HepG2 (cell line): ENCODE data around the gene ITPK1. TPM values are rescaled to one million over a fixed set of nuclear protein-coding genes. Genes with fewer than 3 reads are reported as not detected.
A peak's percentile ranks its signal among the peaks of the same experiment; 100 is the strongest.

Source experiments
- ATAC-seq: fragments of 200-7000 bp; cut with Tn5 transposase; 3 replicates; pipeline ENCODE4 v1.9.1; 2020; ENCODE audit warnings: mild to moderate bottlenecking, moderate library complexity
- BruUV-seq: library from RNA; stranded (reverse); fragments of 400-500 nt; replicated peaks from 2 replicates; lab custom pipeline; 2021; lab: Mats Ljungman, UMichigan
- CTCF ChIA-PET: fragments of 300-600 bp; formaldehyde crosslinking; extraction: SDS; loops from one replicate; lab custom pipeline; 2021; ENCODE audit warnings: low total read pairs, inconsistent platforms, low intra/inter-chr PET ratio; lab: Yijun Ruan, JAX
- POLR2A ChIA-PET: fragments of 350-600 bp; sonication (Branson Sonifier 250); formaldehyde crosslinking; loops from one replicate; lab custom pipeline; 2020; ENCODE audit warnings: antibody characterized with exemption, inconsistent platforms; lab: Yijun Ruan, JAX
- DNase-seq: peaks from one replicate; pipeline ENCODE4 v3.0.0-alpha.2; 2015; ENCODE audit warnings: low spot score
- FAIRE-seq: peaks from 3 replicates; lab custom pipeline; 2011; peaks lifted over from hg19 to GRCh38; lab: Jason Lieb, UNC
- H2AFZ ChIP-seq: one replicate; pipeline ENCODE4 v1.6.1; 2011; ENCODE audit warnings: low read length, inconsistent platforms
- H3K27ac ChIP-seq: fragments of 300-600 bp; 3 replicates; pipeline ENCODE4 v1.8.0; 2011; ENCODE audit warnings: mixed run types, mild to moderate bottlenecking, mixed read lengths, low read length, inconsistent platforms; ENCODE audit not compliant: insufficient read depth; ENCODE audit errors: extremely low read length
- H3K27me3 ChIP-seq, 2 experiments: fragments of 200-600 bp in 1 of 2; 2 replicates in 1 of 2; 3 replicates in 1 of 2; pipeline versions ENCODE4 v1.6.0 to v1.8.0; 2011; ENCODE audit warnings: low read length in 2 of 2, mild to moderate bottlenecking in 2 of 2, moderate library complexity in 2 of 2, inconsistent platforms in 1 of 2; ENCODE audit not compliant: insufficient read depth in 2 of 2, control insufficient read depth in 1 of 2
- H3K36me3 ChIP-seq, 2 experiments: fragments of 200-600 bp in 1 of 2; replicated peaks in 1 of 2; 2 replicates in 1 of 2; 3 replicates in 1 of 2; pipeline versions ENCODE4 v1.5.1 to v1.8.0; 2011; ENCODE audit warnings: low read length in 2 of 2, inconsistent platforms in 1 of 2; ENCODE audit not compliant: insufficient read depth in 2 of 2, control insufficient read depth in 1 of 2
- H3K4me1 ChIP-seq: 2 replicates; pipeline ENCODE4 v1.5.1; 2012; ENCODE audit warnings: low read length, inconsistent platforms; ENCODE audit not compliant: insufficient read depth
- H3K4me2 ChIP-seq: 2 replicates; pipeline ENCODE4 v1.6.0; 2011; ENCODE audit warnings: low read depth, low read length, inconsistent platforms
- H3K4me3 ChIP-seq, 3 experiments: fragments of 200-600 bp in 1 of 3; sonication (generic), shearing (Covaris generic) in 1 of 3; replicated peaks in 1 of 3; 2 replicates each; pipeline ENCODE4 v1.5.1; 2011 to 2016; ENCODE audit warnings: low read length in 3 of 3, inconsistent platforms in 2 of 3, low read depth in 2 of 3, mild to moderate bottlenecking in 2 of 3, control low read depth in 1 of 3, mixed read lengths in 1 of 3; ENCODE audit not compliant: insufficient read depth in 1 of 3
- H3K79me2 ChIP-seq: one replicate; pipeline ENCODE4 v1.6.1; 2011; ENCODE audit warnings: low read length, inconsistent platforms; ENCODE audit not compliant: insufficient read depth
- H3K9ac ChIP-seq: 2 replicates; pipeline ENCODE4 v1.6.0; 2011; ENCODE audit warnings: mild to moderate bottlenecking, low read depth, low read length, inconsistent platforms; ENCODE audit not compliant: insufficient read depth
- H3K9me3 ChIP-seq: 2 replicates; pipeline ENCODE4 v1.5.1; 2012; ENCODE audit warnings: mild to moderate bottlenecking, low read length
- H4K20me1 ChIP-seq: 2 replicates; pipeline ENCODE4 v1.6.0; 2011; ENCODE audit warnings: inconsistent platforms, mild to moderate bottlenecking, low read length, moderate library complexity; ENCODE audit not compliant: insufficient read depth
- DDIT3 ChIP-seq: sonication (generic); formaldehyde crosslinking; IDR thresholded peaks from 2 replicates; pipeline ENCODE4 v1.4.0; 2020; ENCODE audit warnings: mild to moderate bottlenecking, missing genetic modification reagents
- HOXA9 ChIP-seq: sonication (generic); formaldehyde crosslinking; IDR thresholded peaks from 2 replicates; pipeline ENCODE4 v1.8.1; 2022; ENCODE audit warnings: missing genetic modification reagents, mild to moderate bottlenecking, moderate library complexity, borderline replicate concordance
- KLF15 ChIP-seq: sonication (generic); formaldehyde crosslinking; IDR thresholded peaks from 2 replicates; pipeline ENCODE4 v1.8.1; 2023; ENCODE audit warnings: borderline replicate concordance, mild to moderate bottlenecking, inconsistent platforms, missing genetic modification reagents, mixed read lengths
- MAX ChIP-seq: IDR thresholded peaks from 2 replicates; pipeline ENCODE4 v1.6.1; 2012; ENCODE audit warnings: inconsistent platforms
- PHB2 ChIP-seq: fragments of 450-650 bp; IDR thresholded peaks from 2 replicates; pipeline ENCODE4 v1.6.1; 2018; ENCODE audit not compliant: partially characterized antibody
- POLR2A ChIP-seq, 2 experiments: IDR thresholded peaks; 2 replicates each; pipeline ENCODE4 v1.6.1; 2011; ENCODE audit warnings: low read depth in 2 of 2, low read length in 2 of 2, mild to moderate bottlenecking in 1 of 2, moderate library complexity in 1 of 2; ENCODE audit not compliant: insufficient read depth in 1 of 2
- RFXAP ChIP-seq: sonication (generic); formaldehyde crosslinking; IDR thresholded peaks from 2 replicates; pipeline ENCODE4 v1.4.0; 2020; ENCODE audit warnings: missing genetic modification reagents, borderline replicate concordance
- TFAP4 ChIP-seq: sonication (generic); IDR thresholded peaks from 2 replicates; pipeline ENCODE4 v1.6.1; 2016; ENCODE audit warnings: low read depth, borderline replicate concordance
- ZNF207 ChIP-seq: fragments of 450-650 bp; IDR thresholded peaks from 2 replicates; pipeline ENCODE4 v1.6.1; 2016; ENCODE audit warnings: antibody characterized with exemption, borderline replicate concordance
- ZNF253 ChIP-seq: sonication (generic); formaldehyde crosslinking; IDR thresholded peaks from 2 replicates; pipeline ENCODE4 v1.8.0; 2022; ENCODE audit warnings: mild to moderate bottlenecking, missing genetic modification reagents, borderline replicate concordance
- ZNF281 ChIP-seq: sonication (generic); formaldehyde crosslinking; IDR thresholded peaks from 2 replicates; pipeline ENCODE4 v1.4.0; 2020; ENCODE audit warnings: missing genetic modification reagents, borderline replicate concordance
- ZNF337 ChIP-seq: sonication (generic); formaldehyde crosslinking; IDR thresholded peaks from 2 replicates; pipeline ENCODE4 v1.5.1; 2020; ENCODE audit warnings: missing genetic modification reagents, low read depth, mild to moderate bottlenecking, borderline replicate concordance
- ZNF44 ChIP-seq: sonication (generic); formaldehyde crosslinking; IDR thresholded peaks from 2 replicates; pipeline ENCODE4 v1.5.1; 2020; ENCODE audit warnings: mild to moderate bottlenecking, missing genetic modification reagents
- ZNF770 ChIP-seq: sonication (generic); formaldehyde crosslinking; IDR thresholded peaks from 2 replicates; pipeline ENCODE4 v1.5.0; 2020; ENCODE audit warnings: mild to moderate bottlenecking, missing genetic modification reagents
- ZNF777 ChIP-seq: sonication (generic); formaldehyde crosslinking; IDR thresholded peaks from 2 replicates; pipeline ENCODE4 v1.4.0; 2020; ENCODE audit warnings: missing genetic modification reagents
- WGBS: methylation state at CpG from one replicate; pipeline ENCODE4 v1.1.6; 2017; ENCODE audit warnings: low lambda C conversion rate; 5-methylcytosine and 5-hydroxymethylcytosine counted together
- in situ Hi-C: cut with HindIII; loops from 2 replicates; pipeline ENCODE4 v1.10.0; 2017; ENCODE audit warnings: low pct_unique_long_range_greater_than_20kb; ENCODE audit not compliant: extremely low pct_ligation_motif_present
- intact Hi-C: fragments of 100-400 bp; cut with micrococcal nuclease; formaldehyde crosslinking; loops from one replicate; pipeline ENCODE4 v1.10.0; 2022; ENCODE audit not compliant: unreplicated experiment
- polyA plus RNA-seq, 8 experiments: library from polyadenylated mRNA; depleted of rRNA in 3 of 8; stranded (reverse) in 7 of 8; unstranded in 1 of 8; fragments of >200 nt; fragmentation: Illumina TruSeq in 4 of 8; extraction: Trizol in 4 of 8; gene quantifications; 2 replicates each; pipeline versions ENCODE4 v1.2.1 to v1.2.3, GENCODE V29; 2011 to 2016; ENCODE audit warnings: low read depth in 4 of 8, missing spikeins in 1 of 8, mixed read lengths in 1 of 8; ENCODE audit not compliant: insufficient read depth in 1 of 8
- total RNA-seq, 5 experiments: library from RNA; depleted of rRNA; stranded (reverse); fragments of >200 nt; fragmentation: Illumina TruSeq; extraction: Trizol; gene quantifications; 2 replicates each; pipeline ENCODE4 v1.2.3, GENCODE V29; 2016; ENCODE audit warnings: low read depth in 1 of 5

The ITPK1 gene
- total and polyA plus RNA-seq, 2 of the 13 experiments (the other 11 are each of a cell fraction or from before 2014, with no cell fraction given): 20.5 to 47.5 TPM

GRCh38 chr14:92922883-92923743, 192.6 kb downstream of the ITPK1 start, which contains the start of gene CHGA:
CHGA (plus strand) TSS chr14:92923150; CDS start chr14:92923360, 210 bp downstream.
- no peak within 1 kb of the TSS for H2AFZ ChIP-seq
- in situ Hi-C loops: no loop called here
- FAIRE-seq (no peak), ATAC-seq (peak; percentile 92), DNase-seq (peak; percentile 36)
- no peak within 1 kb of the TSS; a peak in 1 of 6 replicates for H3K4me3 ChIP-seq
- no peak within 1 kb of the TSS for H3K4me2 ChIP-seq
- no peak within 1 kb of the TSS for H3K27ac ChIP-seq
- no TSS peak for BruUV-seq
- H3K79me2 ChIP-seq: no peaks in the 10 kb centered on the region
- no peaks in the 10 kb centered on the region for H3K9me3 ChIP-seq
- H4K20me1 ChIP-seq: 0 out of 2 replicates have a peak, but pooled peaks cover 4% of the 10 kb centered on the region
- no peaks in the 10 kb centered on the region for H3K36me3 ChIP-seq
- ChIA-PET POLR2A (no interaction called here), CTCF (no interaction called here)
- H3K9ac ChIP-seq: no peak within 1 kb of the TSS
- intact Hi-C loops: no loop called here
- no peaks in the 10 kb centered on the region for H3K4me1 ChIP-seq
- peaks cover 0 to 3% of the 10 kb centered on the region in 2 experiments; a peak in 1 of 5 replicates for H3K27me3 ChIP-seq
- 22% methylated on average over 32 of the region's 86 CpGs for WGBS
- TF ChIP-seq HOXA9: peak; percentile 91
- TF ChIP-seq ZNF770 (CRISPR knock-in tag): 0 out of 2 replicates have a peak, but pooled peaks have one; percentile 20
- no peak for TF ChIP-seq DDIT3 (CRISPR knock-in tag)
- no peak; the same call in 1 of the 2 replicates for TF ChIP-seq ZNF44
- no peak for TF ChIP-seq ZNF337
- no peak for TF ChIP-seq PHB2
- TF ChIP-seq ZNF253 (CRISPR knock-in tag): 0 out of 2 replicates have a peak, but pooled peaks have one; percentile 26
- TF ChIP-seq TFAP4: no peak
- TF ChIP-seq MAX: peak; percentile 42; the same call in 1 of the 2 replicates
- no peak for TF ChIP-seq ZNF207
- peak; percentile 58; the same call in 1 of the 2 replicates for TF ChIP-seq ZNF281 (CRISPR knock-in tag)
- TF ChIP-seq POLR2A (IDR thresholded peaks at IDR 0.05; ENCODE audit: insufficient read depth in 1 of 2, low read depth in 2 of 2, low read length in 2 of 2): no peak
- TF ChIP-seq RFXAP (CRISPR knock-in tag): peak; percentile 75; the same call in 1 of the 2 replicates
- TF ChIP-seq ZNF777 (CRISPR knock-in tag): peak; percentile 82
- TF ChIP-seq KLF15 (CRISPR knock-in tag): peak; percentile 93
